WI38 (cell line): ENCODE data around the gene ZNF341.

Experiments used
- H3K4me3 ChIP-seq: 2 replicates; pipeline ENCODE4 v1.5.1; 2011; ENCODE audit warnings: low read depth, mild to moderate bottlenecking, control low read depth, low read length
- CTCF ChIP-seq: IDR thresholded peaks from 2 replicates; pipeline ENCODE4 v1.5.1; 2012; ENCODE audit warnings: low read depth, mild to moderate bottlenecking, control low read depth, low read length

Gene ZNF341

GRCh38 chr20:33732166-33732970 is 572 bp downstream of the ZNF341 start:
- no peak for TF ChIP-seq CTCF
- H3K4me3 ChIP-seq, result peak overlapping the region; percentile 63

DNA sequence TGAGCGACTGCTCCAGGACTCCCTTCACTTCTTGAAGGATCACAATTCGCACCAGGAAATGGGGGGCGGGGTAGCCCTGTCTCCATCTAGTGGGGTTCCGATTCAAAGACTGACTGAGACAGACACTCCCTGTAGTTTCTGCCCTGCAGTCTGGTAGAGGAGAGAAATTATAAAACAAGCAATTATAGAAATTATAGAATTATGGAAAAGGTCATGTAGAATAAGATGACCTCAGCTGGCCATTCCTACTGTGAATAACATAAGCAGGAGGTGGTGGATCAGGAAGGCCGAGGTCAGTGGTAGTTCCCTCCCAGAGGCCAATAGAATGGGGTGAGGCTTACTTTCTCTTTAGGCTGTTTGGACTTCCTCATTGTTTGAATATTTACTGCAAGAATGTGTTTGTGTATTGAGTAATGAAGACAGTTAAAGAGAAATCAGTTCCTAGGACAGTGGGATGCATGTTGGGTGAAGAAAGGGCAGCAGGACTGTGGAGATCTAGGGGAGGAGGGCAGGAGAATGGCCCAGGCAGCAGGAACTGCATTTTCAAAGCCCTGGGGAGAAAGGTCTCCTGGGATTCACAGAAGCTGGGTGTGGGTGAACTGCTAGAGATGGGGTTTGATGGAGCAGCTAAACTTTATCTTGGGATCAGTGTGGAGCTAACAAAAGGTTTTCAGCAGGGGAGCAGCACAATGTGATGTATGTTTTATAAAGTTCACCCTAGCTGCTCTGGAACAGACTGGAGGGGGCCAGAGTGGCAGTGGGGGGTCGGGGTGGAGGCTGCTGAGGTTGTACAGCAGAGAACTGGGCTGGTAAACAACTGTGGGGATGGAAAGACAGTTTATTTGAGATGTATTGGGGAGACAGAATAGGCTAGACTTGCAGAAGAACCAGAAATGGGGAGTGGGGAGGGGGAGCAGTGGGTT is 2.1 kb downstream of the ZNF341 start:
- TF ChIP-seq CTCF, result no peak
- H3K4me3 ChIP-seq, result no peak overlapping the region

DNA sequence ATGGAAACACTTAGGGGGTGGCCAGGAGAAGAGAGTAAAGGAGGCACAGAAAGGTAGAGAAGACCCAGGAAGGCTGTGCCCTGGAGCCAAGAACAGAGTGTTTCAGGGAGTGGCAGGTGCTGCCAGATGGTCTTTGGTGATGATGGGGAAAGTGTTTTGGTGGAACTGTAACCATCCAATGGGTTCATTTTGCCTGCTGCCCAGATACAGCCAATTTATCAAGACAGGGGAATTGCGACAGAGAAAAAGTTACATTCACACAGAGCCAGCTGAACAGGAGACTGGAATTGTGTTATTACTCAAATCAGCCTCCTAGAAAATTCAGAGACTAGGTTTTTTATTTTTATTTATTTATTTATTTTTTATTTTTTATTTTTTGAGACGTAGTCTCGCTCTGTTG is 5.2 kb downstream of the ZNF341 start:
- H3K4me3 ChIP-seq, result no peak overlapping the region
- no peak for TF ChIP-seq CTCF

DNA sequence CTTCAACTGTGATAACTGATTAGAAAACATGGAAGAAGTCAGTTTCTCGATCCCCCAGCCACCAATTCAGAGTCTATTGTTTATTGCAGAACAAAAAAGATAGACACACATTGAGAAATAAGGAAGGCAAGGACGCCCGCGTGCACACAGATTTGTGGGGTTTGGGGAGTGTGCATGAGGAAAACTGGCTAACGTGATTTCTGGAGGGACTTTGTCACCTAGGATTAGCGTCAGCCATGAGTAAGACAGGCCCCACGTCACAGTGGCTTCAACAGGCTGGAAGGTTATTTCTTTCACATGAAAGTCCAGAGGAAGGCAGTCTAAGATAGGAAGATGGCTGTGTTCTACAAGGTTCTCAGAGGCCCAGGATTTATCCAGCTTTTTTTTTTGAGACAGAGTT is 7.7 kb downstream of the ZNF341 start:
- no peak overlapping the region for H3K4me3 ChIP-seq
- TF ChIP-seq CTCF, result no peak

DNA sequence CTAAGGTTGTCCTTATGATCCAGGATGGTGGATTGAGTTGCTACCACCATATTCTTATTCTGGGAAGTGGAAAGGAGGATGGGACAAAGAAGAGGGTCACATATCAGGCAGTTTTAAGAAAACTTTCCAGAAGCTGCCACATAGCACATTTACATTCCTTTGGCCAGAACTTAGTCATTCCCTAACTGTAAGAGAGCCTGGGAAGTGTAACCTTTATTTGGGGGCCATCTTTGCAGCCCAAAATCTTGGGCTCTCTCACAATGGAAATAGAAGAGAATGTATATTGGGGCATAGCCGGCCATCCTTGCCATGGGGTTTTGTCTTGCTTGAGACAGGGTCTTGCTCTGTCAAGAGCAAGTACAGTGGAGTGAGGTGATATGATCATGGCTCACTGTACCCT is 8.4 kb downstream of the ZNF341 start:
- TF ChIP-seq CTCF, result no peak

GRCh38 chr20:33744181-33744580 is 12.4 kb downstream of the ZNF341 start:
- no peak overlapping the region for H3K4me3 ChIP-seq
- TF ChIP-seq CTCF, result no peak

More for the DNA sequence above, 8.4 kb downstream of the ZNF341 start:
- H3K4me3 ChIP-seq, result no peak overlapping the region
